HG03196 (cell line): ENCODE measurements around the gene IKZF3.
"Not testable (repeated sequence)": the region's sequence is repeated elsewhere in the genome, so short reads cannot be mapped to it uniquely, and the experiment has no call there.

Experiments used
- ATAC-seq: cut with Tn5 transposase; IDR thresholded peaks from one replicate; pipeline ENCODE4 v1.9.1; 2021; ENCODE audit not compliant: unreplicated experiment

Gene IKZF3

GRCh38 chr17:39861235-39861634 lies 2.9 kb downstream of the IKZF3 start:
- ATAC-seq = no peak

- not testable (repeated sequence) for ATAC-seq
Measured at GRCh38 chr17:39855911-39856649, 8.0 kb downstream of the IKZF3 start.

GRCh38 chr17:39854909-39855308 lies 9.2 kb downstream of the IKZF3 start:
- no peak for ATAC-seq

- ATAC-seq = no peak
Measured at GRCh38 chr17:39852239-39852638, 11.9 kb downstream of the IKZF3 start.

GRCh38 chr17:39850186-39850585 lies 13.9 kb downstream of the IKZF3 start:
- not testable (repeated sequence) for ATAC-seq

- ATAC-seq = no peak
Measured at GRCh38 chr17:39848600-39848999, 15.5 kb downstream of the IKZF3 start.

- ATAC-seq = no peak
Measured at GRCh38 chr17:39846205-39846604, 17.9 kb downstream of the IKZF3 start.

- ATAC-seq = no peak
Measured at GRCh38 chr17:39845052-39845846, 18.9 kb downstream of the IKZF3 start.

GRCh38 chr17:39841134-39841683 lies 22.9 kb downstream of the IKZF3 start:
- ATAC-seq = no peak

GRCh38 chr17:39838784-39839183 lies 25.3 kb downstream of the IKZF3 start:
- ATAC-seq = no peak

- no peak for ATAC-seq
Measured at GRCh38 chr17:39838057-39838456, 26.1 kb downstream of the IKZF3 start.

- no peak for ATAC-seq
Measured at GRCh38 chr17:39836117-39836516, 28.0 kb downstream of the IKZF3 start.

- no peak for ATAC-seq
Measured at GRCh38 chr17:39835038-39835786, 28.9 kb downstream of the IKZF3 start.

GRCh38 chr17:39834017-39834416 lies 30.1 kb downstream of the IKZF3 start:
- no peak for ATAC-seq

- ATAC-seq = no peak
Measured at GRCh38 chr17:39831588-39831987, 32.5 kb downstream of the IKZF3 start.

GRCh38 chr17:39828443-39828842 lies 35.7 kb downstream of the IKZF3 start:
- ATAC-seq = no peak

- no peak for ATAC-seq
Measured at GRCh38 chr17:39826334-39826733, 37.8 kb downstream of the IKZF3 start.

- ATAC-seq = no peak
Measured at GRCh38 chr17:39823407-39824054, 40.6 kb downstream of the IKZF3 start.

- no peak for ATAC-seq
Measured at GRCh38 chr17:39822051-39822451, 42.1 kb downstream of the IKZF3 start.

- ATAC-seq = no peak
Measured at GRCh38 chr17:39820987-39821386, 43.1 kb downstream of the IKZF3 start.

GRCh38 chr17:39820541-39820940 lies 43.6 kb downstream of the IKZF3 start:
- ATAC-seq = no peak
